HG03354 (cell line): ENCODE results near the gene ZBTB24.
A peak's percentile ranks its signal among the peaks of the same experiment; 100 is the strongest.

Source experiments
- ATAC-seq: cut with Tn5 transposase; IDR thresholded peaks from one replicate; pipeline ENCODE4 v1.9.1; 2021; ENCODE audit warnings: mild to moderate bottlenecking; ENCODE audit not compliant: unreplicated experiment, poor library complexity, severe bottlenecking

ZBTB24 gene

GRCh38 chr6:109503327-109504224 lies 20.6 kb upstream of the ZBTB24 start:
- ATAC-seq: no peak

- ATAC-seq: no peak
Measured at GRCh38 chr6:109498936-109499335, 15.9 kb upstream of the ZBTB24 start.

DNA sequence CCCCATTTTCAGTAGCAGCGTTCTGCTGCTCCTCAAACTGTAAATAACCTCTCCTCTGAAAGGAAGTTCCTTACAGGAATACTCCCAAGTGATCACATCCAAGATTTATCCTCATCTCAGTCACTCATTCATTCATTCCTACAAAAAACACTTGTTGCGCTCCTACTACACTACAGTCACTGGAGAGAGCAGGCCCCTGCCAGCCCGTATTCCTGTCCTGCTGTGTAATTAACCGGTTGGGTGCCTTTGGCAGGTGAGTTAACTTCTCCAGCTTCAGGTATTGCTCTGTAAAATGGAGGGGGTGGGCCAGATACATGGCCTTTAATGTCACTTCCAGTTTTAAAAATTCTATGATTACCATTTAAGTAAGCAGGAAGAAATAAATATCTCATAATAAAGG lies 15.0 kb upstream of the ZBTB24 start:
- ATAC-seq: no peak

DNA sequence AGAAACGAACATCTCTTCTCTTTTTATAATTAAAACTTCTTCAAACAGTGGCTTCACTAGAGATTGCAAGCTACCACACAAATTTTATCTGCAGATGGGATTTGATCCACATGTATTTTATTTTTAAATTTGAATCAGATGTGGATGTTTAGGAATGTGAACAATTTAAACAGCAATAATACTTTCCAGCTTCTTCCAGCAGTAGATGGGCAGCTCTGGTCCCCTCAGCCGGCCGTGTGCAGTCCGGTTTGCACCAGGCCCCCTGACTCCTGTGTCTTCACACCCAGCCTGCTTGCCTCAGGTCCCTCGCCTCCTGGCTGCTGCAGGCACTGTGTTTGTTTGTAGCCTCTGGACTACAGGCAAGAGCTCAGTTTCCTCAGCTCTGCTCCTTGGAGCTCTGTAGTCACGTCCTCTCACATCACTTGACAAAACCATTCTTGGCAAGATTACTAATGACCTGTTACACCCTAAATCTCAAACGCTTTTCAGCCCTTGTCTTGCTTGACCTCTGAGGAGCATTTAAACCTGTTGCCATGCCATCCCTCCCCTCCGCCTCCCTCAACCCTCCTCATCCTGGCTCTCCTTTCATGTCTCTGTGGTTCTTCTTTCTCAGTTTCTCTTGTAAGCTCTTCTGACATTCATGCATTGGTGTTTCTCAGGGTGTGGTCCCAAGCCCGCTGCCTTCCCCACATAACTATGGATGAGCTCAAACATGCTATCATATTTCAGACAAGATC lies 13.2 kb upstream of the ZBTB24 start:
- no peak for ATAC-seq

GRCh38 chr6:109493865-109494264 lies 10.8 kb upstream of the ZBTB24 start:
- ATAC-seq: no peak

DNA sequence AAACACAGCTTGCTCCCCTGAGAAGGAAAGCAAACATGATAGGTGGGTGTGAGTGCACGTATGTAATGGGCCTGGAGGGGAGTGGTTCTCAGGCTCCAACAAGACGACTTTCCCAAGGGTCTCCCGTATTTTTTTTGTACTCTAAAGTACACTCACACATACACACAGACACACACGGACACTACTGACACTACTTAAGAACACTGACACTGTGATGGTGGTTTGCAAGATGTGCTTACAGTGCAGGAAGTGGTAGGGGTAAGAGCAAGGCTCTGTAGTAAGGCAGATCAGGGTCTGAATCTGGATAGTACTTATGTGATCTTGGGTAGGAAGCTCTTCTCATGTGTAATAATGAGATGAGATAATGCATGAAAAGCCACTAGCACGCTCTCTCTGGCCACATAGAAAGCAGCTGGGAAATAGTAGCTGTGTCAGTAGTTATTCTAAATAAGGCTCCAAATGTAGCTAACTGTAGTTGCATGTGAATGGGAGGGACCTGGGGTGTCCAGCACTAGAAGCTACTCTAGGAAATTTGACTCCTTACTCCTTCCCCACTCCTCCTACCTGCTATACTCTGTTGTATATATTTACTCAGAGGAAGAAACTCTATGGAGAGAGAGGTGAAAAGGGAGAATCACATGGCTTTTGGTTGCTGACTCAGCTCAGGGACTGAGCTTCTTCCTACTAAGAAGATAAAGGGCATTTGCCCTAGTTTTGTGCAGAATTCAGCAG lies 8.4 kb upstream of the ZBTB24 start:
- no peak for ATAC-seq

DNA sequence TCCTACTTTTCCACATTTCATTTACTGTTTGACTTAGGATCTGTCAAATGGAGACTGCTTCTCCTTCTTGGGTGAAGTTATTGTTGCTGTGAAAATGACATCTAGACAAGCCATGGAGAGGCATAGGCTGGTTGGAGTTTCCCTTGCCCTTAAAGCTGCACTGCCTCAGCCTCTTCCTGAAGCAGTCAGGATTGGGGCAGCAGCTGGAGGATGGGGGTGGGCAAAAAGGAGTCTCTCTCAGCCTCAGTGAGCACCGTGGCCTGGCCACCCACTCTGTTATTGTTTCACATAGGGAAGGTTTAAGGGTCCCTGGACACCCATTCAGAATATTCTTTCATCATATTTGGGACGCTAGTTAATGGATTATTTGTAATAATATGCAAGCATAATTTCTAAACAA lies 7.7 kb upstream of the ZBTB24 start:
- no peak for ATAC-seq

DNA sequence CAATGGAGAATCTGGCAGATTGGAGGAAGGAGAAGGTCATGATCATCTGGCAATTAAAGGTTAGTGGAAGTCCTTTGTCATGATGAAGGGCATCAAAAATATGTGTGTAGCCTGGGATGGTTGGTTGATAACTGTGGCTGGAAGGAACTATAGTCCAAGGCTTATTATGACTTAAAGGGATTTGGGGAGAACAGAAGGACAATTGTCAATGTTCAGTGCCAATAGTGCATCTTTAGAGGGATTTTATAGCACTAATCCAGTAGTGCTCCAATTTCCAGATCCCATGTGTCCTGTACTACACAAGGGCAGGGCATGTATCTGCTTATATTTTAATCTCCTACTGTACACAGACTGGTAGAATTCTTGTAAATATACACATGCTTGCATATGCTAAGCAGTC lies 5.0 kb upstream of the ZBTB24 start:
- no peak for ATAC-seq

DNA sequence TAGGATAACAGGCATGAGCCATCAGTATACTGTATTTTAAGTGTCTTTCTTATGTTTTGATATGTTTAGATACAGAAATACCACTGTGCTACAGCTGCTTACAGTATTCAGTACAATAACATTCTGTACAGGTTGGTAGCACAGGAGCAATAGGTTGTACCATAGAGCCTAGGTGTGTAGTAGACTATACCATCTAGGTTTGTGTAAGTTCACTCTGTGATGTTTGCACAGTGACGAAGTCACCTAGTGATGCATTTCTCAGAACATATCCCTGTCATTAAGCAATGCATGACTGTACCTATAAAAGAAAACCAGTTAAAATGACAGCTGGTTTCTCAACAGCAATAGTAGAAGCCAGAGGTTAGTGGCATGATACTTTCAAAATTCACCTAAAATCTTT lies 3.0 kb upstream of the ZBTB24 start:
- no peak for ATAC-seq

GRCh38 chr6:109485266-109485935 lies 2.4 kb upstream of the ZBTB24 start:
- no peak for ATAC-seq

DNA sequence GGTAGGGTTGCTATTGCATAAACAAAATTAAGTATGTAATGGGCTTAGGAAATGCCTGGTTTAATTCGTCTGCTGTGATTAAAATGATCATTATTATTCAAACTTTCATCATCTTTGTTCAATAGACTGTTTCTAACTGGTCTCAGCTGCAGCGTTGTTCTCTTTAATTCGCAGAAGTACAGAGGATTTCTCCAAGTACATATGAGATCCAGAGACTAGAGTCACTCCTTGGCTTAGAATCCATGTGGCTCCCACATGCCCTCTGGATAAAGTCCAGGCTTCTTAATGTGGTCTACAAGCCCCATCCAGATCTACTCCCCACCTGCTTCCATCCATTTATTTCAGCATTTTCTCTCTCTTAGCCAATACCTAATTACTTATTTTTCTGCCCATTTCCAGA lies 1.1 kb upstream of the ZBTB24 start:
- no peak for ATAC-seq

DNA sequence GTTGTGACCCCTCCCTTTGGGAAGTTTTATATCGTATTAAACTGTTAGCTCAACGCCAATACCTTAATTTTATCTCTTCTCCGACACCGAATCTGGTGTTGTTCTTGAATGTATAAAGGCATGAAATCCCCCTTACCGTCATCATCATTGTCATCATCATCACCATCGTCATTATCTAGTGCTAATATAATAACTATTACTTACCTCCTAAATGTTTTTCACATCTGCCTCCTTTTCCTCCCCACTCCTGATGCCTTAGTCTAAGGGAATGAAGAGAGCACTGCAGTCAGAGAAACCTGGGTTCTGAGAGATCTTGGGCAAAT lies 677 bp upstream of the ZBTB24 start:
- ATAC-seq: peak; percentile 9

DNA sequence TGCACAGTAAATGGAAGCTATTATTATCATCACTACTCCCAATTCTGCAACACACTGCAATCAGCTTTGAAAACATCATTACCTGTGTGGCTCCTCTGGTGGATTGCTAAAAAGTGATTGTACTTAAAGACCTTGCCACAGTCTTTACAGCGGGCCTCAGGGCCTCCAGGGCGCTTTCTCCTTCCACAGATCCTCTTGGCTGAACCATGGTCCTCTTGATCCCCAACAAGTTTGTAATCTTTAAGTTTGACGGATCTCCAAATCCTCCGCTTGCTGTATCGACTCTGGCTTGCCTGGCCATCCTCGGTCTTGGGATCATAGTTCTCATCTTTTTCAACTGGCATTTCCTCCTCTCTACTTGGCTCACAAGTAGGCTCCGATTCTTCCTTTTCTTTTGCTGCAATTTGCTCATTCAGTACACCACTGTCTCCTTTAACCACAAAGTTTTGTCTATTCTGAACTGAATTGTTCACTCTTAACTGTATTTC lies 2.0 kb downstream of the ZBTB24 start:
- ATAC-seq: no peak

GRCh38 chr6:109478841-109479624 lies 4.0 kb downstream of the ZBTB24 start:
- ATAC-seq: no peak

DNA sequence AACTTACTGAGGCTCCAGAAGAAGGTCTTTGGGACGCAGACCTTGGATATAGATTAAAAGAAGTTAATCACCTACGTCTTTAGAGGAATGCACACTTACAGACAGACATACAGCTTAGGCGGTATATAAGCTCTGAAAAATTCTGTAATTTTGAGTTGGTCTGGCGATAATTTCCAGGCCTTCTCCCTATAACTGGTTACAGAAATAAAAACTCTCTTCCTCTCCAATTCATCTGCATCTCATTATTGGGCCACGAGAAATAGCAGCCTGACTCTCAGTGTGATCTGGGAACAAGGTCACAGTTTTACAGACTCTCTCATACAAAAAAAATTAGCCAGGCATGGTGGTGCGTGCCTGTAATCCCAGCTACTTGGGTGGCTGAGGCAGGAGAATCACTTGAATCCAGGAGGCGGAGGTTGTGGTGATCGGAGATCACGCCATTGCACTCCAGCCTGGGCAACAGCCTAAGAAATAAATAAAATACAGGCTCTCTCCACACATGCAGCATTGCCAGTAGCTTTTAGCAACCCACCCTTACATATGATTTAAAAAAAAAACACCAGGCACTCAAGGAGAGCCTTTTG lies 4.7 kb downstream of the ZBTB24 start:
- no peak for ATAC-seq

DNA sequence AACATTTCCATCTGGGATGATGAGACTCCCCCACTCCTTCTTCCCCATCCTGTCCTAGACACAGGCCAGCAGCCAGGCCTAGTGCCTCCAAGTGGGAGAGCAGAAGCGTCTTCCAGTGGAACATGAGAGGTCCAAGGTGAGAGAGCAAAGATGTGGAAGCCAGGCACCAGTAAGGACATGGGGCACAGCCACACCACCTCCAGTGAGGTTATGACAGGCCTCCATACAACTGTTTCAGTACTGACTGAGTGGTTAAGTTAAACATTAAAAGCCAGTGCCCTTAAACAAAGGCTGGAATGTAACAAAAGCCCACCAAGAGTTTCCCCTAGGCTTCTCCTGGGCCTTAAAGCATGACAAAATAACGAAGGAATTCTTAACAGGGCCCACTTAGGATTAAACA lies 5.3 kb downstream of the ZBTB24 start:
- peak; percentile 70 for ATAC-seq

DNA sequence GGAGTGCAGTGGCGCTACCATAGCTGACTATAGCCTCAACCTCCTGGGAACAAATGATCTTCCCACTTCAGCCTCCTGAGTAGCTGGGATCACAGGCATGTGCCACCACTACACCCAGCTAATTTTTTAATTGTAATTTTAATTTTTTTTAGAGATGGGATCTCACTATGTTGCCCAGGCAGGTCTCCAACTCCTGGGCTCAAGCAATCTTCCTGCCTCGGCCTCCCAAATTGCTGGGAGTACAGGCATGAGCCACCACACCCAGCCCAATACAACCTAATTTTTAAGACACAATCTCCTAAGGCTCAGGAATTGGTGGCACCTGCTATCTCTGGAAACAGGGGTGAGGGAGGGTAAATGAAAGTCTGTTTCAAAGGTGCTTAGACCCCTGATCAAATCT lies 5.8 kb downstream of the ZBTB24 start:
- ATAC-seq: no peak

DNA sequence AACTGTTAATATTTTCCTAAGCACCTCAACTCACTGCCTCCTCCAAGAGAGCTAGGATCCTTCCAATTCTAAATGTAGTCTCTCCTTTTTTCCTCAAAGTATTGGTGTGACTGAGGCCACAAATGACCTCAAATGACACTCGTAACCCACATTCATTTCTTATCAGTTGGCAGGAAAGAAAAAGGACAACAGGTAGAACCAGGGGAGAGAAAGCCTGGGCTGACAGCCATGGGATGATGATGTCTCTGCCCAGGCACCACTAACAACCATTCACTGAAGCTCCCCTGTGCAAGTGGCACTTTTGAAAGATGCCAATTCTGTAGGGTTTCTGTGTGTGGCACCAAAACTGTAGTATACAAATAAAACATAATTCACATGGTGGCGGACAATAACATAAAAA lies 7.4 kb downstream of the ZBTB24 start:
- no peak for ATAC-seq

DNA sequence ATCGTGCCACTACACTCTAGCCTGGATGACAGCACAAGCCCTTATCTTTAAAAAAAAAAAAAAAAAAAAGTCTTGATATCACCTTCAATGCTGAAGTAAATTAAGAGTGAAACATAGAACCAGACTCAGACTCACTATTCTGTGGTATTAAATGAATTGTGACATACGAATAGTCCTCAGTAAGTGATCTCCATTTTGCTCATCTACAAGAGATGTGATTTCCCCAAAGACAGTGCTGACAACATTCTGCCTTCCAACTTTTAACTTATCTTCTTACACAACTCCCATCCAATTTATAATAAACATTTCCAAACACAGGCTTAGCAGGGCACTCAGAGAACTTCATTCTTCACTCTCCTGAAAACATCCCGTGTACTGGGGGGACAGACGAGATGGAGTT lies 8.0 kb downstream of the ZBTB24 start:
- ATAC-seq: no peak
